NCI-H1694 treated with DMSO at 0.1 percent for 48 hours (cell line): ENCODE data around the gene OTOGL.
"Not testable (repeated sequence)": the region's sequence is repeated elsewhere in the genome, so short reads cannot be mapped to it uniquely, and the experiment has no call there.

Experiments
- DNase-seq: peaks from one replicate; lab custom pipeline; 2025; lab: John Stamatoyannopoulos, UW

The OTOGL gene

DNA sequence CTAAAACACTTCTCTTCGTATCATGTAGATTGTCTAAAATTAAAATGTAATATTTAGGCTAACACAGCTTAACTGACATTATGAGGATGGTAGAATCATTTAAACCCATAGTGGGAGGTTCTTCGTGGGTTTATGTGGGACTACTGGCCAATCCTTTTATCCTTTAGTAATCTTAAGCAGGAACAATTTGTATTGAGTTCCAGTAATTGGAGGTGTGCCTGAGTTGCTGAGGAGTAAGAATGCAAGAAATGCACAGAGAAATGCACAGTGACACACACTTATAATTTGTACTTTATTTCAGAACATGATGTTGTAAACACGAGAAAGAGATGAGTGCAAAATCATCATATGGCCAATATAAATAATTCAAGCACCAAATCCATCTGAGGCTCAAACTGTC, 22.3 kb downstream of the OTOGL start:
- no peak for DNase-seq

DNA sequence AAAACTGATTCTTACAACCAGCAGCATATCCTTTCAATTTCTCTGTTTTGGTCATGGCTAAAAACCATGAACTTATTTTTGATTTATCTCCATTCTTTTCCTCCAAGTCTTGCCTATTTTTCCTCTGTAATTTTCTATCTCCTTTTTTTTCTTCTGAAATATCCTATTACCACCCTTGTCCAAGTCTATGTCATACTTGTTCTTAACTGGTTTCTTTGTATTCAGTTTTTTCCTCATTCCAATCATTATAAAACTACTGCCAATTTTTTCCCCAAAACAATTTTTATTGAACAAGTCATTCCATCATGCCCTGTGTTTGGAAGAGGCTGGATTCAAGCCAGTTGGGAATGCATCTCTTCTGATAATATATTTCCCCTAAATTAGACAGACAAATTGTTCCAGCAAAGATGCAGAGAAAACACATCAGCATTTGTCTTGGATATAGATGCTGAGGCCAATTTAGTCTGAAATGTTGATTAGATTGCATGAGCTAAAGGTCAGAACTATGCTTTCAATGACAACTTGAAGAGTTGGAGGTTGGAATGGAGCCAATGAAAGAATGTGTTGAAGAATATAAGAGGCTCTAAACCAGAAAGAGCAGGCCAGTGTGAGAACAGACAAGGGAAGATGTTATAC, 30.7 kb downstream of the OTOGL start:
- no peak for DNase-seq

DNA sequence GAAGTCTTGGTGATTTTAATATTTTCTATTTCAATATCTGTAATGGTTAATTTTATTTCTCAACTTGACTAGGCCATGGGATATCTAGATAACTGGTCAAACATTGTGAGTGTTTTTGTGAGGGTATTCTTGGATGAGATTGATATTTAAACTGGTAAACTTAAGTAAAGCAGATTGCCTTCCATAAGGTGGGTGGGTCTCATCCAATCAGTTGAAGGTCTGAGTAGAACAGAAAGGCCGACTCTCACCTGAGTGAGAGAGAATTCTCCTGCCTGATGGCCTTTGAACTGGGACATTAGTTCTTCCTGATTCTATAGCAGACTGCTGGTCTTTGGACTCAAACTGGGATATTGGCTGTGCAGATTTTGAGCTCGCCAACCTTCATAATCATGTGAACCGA, 36.3 kb downstream of the OTOGL start:
- no peak for DNase-seq

DNA sequence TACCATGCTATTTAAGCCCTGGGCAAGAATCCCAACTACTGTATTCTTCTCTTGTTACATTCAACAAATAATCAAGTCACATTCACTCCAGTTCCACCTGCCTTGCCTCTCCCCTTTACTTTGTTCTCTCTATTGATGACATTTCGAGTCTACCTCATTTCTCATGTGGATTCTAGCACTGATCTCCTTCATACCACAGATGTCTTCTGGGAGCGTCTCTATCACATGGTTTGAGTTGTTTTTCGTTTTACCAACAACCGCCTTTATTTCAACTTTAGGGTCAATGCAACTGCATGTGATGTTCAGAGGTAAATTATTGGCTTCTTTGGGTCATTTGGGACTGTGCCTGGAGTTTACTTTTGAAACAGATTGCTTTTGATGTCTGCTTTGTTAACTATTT, 40.7 kb downstream of the OTOGL start:
- DNase-seq: no peak

DNA sequence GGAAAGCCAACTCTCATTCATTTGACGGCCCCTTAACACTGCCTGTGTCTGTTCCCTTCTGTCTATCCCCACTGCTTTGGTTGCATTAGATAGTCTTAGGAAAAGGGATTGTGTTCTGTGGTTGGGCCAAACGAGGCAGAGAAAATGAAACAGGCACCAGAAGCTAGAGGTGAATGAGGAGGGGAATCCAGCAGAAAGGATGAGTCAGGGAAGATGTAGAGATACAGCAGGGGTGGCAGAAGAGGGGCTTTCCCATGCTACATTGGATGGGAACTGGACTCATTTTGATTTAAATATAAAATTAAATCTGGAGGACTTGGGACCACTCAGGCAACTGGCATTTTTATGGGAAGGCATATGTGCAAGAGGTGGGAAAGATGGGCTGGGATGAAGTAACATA, 43.3 kb downstream of the OTOGL start:
- DNase-seq: no peak

DNA sequence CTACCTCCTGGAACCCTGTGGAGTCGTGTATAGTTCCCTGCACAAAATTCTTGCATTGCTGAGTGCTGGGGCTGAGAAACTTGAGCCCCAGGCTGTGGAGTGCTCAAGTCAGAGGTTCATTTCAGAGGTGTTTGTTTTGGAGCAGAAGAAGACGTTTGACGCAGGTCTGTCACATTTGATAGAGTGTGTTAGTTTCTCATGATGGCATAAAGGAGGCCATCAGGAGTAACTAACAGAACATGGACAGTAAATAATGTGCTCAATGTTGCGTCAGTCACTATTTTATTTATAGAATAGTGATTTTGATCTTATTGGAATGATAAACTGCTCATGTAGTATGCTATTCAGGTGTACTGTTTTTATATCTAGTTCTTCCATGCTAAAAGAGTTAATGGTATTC, 44.2 kb downstream of the OTOGL start:
- no peak for DNase-seq

DNA sequence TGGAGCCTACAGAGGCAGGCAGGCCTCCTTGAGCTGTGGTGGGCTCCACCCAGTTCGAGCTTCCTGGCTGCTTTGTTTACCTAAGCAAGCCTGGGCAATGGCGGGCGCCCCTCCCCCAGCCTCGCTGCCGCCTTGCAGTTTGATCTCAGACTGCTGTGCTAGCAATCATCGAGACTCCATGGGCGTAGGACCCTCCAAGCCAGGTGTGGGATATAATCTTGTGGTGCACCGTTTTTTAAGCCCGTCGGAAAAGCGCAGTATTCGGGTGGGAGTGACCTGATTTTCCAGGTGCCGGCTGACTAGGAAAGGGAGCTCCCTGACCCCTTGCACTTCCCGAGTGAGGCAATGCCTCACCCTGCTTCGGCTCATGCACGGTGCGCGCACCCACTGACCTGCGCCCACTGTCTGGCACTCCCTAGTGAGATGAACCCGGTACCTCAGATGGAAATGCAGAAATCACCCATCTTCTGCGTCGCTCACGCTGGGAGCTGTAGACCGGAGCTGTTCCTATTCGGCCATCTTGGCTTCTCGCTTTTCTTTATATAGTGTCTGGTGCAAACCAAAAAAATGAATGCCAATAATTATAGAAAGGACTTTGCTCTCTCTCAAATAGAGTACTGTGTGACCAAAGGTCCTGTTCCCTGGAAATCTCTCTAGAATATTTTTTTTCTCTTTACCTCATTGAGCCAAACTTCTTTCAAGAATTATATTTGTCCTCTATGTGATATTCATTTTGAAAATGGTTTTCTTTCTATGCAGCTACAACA, 50.4 kb downstream of the OTOGL start:
- DNase-seq: not testable (repeated sequence)

DNA sequence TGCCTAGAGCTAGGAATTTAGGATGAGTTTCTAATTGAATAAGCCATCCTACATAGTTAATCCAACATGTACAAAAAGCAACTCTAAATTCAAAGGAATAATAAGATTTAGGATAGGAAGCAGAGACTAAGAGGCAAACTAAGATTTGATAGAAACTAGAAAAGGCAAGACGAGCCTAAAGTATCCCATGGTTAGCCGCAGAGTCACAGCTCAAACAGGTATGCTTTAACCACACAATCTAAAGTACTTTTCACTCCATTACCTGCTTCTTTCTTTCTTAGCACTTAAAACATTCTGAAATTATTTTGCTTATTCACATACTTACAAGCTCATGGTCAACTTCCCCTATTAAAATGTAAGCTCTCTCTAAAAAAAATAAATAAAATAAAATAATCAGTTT, 51.8 kb downstream of the OTOGL start:
- no peak for DNase-seq

DNA sequence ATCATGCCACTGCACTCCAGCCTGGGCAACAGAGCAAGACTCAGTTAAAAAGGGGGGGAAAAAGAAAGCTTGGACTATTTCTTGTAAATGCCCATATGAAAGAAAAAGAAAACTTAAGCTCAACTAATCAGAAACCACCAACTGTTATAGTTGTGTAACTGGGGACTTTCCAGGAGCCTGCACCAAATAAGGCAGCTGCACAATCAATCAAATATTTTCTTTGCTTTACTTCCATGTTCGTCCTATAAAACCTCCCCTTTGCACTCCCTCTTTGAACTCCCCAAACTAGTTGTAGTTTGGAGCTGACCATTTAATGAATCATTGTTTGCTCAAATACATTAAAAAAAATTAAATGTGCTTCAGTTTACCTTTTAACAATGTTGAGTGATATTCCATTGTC, 54.9 kb downstream of the OTOGL start:
- no peak for DNase-seq

DNA sequence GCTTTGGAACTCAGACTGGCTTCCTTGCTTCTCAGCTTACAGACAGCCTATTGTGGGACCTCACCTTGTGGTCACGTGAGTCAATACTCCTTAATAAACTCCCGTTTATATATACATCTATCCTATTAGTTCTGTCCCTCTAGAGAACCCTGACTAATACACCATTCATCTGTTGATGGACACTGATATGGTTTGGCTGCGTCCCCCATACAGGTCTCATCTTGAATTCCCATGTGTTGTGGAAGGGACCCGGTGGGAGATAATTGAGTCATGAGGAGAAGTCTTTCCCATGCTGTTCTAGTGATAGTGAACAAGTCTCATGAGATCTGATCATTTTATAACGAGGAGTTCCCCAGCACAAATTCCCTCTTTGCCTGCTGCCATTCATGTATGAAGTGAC, 57.0 kb downstream of the OTOGL start:
- DNase-seq: no peak

DNA sequence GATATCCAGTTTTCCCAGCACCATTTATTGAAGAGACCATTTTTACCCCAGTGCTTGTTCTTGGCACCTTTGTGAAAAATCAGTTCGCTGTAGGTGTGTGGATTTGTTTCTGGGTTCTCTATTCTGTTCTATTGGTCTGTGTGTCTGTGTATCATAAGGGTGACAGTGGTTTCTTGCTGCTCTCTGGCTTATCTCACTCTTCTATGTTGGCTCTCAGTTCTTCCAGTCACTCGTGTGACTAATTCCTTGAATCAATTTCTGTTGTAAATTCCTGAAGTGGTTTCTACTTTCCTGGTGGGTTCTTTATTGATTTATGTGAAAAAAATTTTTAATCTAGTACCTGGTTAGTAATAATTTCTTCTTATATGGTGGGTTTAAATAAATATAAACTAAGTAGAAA, 58.3 kb downstream of the OTOGL start:
- no peak for DNase-seq

DNA sequence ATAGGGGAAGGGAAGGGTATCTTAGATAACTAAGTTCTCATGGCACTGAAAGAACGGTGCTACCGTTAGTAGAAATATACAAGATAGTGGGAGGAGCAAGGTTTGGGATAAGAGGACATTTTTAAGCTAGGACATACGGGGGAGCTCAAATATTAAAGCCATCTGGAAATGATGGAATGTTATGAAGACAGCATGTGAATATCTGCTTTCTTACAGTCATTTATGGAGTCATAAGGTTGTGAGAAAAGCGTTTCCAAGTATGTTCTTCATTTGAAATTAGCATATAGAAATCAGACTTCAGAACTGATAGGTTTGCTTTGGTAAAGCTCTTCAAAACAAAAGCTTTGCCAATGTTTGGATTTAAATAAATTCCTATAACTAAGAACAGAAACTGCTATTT, 62.3 kb downstream of the OTOGL start:
- no peak for DNase-seq

DNA sequence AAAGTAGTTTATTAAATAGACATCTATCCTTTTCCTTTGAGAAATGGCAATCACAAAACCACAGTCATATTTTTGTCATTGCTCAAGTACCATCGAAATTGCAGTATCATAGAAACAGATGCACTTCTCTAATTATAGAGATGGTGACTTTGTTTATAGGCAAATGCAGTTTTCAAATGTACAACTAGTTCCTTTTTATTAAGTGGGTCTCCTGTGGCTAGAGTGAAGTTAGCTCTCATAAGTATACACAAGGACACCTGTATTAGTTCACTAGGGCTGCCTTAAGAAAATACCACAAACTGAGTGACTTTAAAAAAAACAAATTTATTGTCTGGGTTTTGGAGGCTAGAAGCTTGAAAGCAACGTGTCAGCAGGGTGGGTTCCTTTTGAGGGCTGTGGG, 62.8 kb downstream of the OTOGL start:
- no peak for DNase-seq

DNA sequence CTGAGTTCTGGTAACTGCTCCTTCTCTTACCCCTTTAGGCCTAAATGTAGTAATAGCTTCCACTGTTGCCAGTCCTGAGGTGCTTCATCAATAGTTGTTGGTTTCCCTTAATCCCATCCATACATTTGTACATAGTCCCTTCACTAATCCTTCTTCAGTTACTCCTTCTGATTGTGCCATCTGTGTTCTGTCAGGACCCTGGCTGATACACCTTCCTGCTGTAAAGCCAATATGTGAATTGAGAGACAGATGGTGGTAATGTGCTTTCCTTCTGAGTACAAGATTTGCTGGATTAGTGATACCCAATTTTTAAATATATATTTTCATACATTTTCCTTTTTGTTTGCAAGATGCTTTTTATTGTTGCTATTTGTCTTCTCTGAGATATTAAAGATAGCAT, 66.4 kb downstream of the OTOGL start:
- peak; percentile 52 for DNase-seq

DNA sequence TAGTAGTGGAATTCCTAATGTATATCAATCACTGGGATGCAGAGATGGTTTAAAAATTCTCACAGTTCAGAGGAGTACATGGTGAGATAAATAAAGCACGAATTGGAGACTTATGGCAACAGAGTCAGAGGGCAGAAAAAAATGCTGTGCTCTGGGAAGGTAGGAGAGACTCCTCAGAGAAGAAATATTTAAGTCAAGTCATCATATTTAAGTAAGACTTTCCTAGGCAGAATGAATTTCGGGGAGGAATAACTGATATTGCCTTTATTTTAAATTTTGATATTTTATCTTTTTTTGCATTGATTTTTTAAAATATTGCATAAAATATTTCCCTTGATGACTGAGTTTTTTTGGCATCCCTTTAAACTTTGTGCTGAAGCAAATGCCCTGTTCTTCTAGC, 67.4 kb downstream of the OTOGL start:
- DNase-seq: no peak

DNA sequence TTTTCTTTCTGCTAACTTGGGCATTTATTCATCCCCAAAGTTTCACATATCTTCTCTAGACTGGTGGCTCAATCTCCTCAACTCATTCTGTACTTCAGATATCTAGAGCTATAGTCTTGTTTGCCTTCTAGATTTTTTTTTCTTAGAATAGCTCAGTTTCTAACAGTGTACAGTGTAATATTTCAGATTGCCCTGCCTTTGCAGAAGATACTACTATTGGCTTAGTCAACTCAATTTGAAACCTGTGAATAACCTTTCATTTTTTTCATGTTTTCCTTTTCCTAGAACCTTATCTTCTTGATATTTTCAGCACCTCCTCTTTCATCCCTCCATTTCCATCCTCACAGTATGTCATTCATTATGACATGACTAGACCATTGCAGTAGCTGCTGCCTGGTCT, 69.6 kb downstream of the OTOGL start:
- DNase-seq: no peak

DNA sequence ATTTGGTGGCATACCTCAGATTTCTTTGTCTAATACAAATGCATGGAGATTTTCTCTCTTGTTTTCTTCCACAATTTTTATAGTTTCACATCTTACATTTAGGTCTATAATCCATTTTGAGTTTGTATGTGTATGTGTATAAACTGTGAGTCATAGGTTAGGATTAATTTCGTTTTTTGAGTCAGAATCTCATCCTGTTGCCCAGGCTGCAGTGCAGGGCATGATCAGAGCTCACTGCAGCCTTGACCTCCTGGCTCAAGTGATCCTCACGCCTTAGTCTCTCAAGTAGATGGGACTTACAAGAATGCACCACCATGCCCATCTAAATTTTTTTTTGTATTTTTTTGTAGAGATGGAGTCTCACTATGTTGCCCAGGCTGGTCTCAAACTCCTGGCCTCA, 71.6 kb downstream of the OTOGL start:
- DNase-seq: no peak

DNA sequence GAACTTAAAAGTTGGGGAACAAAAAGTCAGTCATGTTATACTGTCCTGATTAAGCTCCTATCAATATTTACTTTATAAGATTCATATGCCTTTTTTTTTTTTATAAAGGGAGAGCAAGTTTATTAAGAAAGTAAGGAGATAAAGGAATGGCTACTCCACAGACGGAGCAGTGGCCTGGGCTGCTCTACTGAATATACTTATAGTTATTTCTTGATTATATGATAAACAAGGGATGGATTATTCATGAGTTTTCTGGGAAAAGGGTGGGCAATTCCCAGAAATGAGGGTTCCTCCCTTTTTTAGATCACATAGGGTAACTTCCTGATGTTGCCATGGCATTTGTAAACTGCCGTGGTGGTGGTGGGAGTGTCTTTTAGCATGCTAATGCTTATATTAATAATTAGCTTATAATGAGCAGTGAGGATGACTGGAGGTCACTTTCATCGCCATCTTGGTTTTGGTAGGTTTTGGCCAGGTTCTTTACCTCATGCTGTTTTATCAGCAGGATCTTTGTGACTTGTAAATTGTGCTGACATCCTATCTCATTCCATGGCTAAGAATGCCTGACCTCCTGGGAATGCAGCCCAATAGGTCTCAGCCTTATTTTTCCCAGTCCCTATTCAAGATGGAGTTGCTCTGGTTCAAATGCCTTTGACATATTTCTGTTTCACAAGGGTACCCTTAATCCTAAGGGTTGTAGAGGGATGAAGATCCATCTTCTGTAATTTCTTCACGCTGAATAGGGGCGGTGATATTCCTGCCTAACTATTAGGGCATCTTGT, 73.9 kb downstream of the OTOGL start:
- no peak for DNase-seq

DNA sequence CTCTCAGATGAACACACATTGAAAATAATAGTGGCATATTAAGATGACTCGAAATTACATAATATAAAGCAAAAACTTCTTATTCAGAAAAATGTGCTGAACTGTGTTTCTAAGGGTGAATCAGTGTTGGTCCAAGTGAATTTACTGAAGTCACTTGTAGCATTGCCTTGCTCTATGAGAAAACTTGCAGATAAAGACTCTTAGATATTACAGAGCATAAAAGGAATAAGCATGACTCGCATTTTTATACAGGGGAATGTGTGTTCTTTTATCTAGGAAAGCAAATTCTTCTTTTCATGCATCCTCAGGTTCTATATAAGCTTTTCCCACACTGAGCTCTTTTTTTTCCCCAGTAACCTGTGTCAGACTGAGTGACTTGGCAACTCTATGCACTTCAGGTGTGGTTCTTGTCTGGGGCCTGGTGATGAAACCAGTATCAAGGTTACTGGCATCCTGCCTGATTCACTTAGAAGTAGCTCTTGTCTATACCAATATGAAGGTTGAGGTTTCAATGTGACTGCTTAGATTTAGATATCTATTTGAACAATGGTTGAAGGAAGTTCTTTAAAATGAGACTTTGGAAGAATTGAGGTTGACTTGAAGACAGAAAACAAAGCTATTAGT, 76.1 kb downstream of the OTOGL start:
- no peak for DNase-seq

DNA sequence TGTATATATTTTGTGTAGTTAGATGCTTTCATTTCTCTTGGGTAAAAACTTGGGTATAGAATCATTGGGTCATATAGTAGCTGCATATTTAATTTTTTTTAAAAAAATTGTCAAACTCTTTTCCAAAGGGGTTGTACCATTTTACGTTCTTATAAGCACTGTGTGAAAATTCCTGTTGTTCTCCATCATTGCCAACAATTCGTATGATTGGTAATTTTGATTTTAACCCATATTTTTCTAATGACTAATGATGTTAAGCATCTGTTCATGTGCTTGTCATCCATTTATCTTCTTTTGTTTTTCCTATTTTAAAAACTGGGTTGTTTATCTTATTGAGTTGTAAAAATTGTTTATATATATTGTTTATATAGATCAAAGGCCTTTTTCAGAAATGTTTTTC, 77.4 kb downstream of the OTOGL start:
- DNase-seq: no peak

DNA sequence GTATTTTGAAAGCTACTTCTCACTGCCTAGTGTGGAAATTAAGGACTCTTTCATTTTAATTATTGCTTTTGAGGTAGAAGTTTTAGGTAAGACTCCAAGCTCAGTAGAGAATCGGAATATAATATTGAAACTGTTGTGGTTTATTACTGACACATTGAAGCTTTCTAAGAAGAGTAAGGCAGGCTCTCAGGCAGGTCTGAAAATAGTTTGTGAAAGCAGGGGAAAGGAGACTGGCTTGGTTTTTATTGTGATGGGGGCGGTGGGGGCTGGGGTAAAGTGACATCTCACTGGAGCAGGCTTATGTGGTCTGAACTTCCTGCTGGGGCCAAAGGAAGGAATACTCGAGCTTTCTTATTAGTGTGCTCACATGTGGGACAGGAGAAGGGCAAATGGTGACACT, 79.5 kb downstream of the OTOGL start:
- DNase-seq: no peak

DNA sequence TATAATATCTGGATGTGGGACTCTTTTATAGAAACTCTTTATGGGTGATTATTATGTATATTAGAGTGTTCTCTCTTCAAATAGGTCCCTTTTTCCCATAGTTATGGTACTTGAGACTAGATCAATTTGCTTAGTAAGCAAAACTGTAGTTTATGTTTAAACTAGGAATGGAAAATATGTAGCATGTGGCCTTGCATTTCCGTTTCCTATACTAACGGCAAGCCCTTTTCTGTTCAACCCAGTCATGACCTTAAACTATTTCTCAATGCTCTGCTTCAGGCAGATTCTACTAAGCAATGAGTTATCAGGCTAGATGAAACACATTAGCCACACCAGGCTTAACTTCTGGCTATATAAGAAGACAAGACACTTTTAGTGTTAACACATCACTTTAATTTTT, 84.6 kb downstream of the OTOGL start:
- no peak for DNase-seq

DNA sequence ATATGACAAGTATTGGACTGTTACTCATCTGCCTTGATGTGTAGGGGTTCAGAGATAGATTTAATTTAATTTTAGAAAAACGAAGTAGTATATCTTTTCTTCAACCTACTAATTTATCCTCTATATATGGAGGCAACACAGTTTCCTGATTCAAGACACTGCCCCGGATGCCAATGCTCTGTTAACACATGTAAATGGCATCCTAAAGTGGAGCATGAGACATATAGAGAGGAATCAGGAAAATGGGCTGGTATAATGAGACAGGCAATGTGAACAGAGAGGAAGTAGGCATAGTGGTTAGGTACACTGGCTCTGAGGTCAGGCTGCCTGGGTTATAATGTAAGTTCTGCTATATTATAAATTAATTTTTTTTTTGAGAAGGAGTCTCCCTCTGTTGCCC, 85.6 kb downstream of the OTOGL start:
- no peak for DNase-seq
